Measurements from ENCODE around the gene PDLIM5.

DNA sequence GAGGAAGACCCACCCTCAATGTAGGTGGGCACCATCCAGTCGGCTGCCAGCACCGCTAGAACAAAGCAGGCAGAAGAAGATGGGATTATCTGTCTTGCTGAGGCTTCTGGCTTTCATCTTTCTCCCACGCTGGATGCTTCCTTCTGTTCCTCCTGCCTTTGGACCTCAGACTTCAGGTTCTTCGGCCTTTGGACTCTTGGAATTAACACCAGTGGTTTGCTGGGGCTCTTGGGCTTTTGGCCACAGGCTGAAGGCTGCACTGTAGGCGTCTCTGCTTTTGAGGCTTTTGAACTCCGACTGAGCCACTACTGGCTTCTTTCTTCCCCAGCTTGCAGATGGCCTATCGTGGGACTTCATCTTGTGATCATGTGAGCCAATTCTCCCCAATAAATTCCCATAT is 55.1 kb downstream of the PDLIM5 start:
- TF ChIP-seq ARNTL (CRISPR knock-in tag; IDR thresholded peaks at IDR 0.05; ENCODE audit: borderline replicate concordance, low read depth) (no peak), ZFP30 (CRISPR knock-in tag; IDR thresholded peaks at IDR 0.05) (no peak), OSR1 (CRISPR knock-in tag; IDR thresholded peaks at IDR 0.05) (no peak)
- TF ChIP-seq, protein P1, sequence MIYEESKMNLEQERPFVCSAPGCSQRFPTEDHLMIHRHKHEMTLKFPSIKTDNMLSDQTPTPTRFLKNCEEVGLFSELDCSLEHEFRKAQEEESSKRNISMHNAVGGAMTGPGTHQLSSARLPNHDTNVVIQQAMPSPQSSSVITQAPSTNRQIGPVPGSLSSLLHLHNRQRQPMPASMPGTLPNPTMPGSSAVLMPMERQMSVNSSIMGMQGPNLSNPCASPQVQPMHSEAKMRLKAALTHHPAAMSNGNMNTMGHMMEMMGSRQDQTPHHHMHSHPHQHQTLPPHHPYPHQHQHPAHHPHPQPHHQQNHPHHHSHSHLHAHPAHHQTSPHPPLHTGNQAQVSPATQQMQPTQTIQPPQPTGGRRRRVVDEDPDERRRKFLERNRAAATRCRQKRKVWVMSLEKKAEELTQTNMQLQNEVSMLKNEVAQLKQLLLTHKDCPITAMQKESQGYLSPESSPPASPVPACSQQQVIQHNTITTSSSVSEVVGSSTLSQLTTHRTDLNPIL (CRISPR knock-in tag; IDR thresholded peaks at IDR 0.05; ENCODE audit: low read depth), result no peak

Data from SK-N-SH treated with all-trans-retinoic acid at 6 μM for 48 hours (cell line).